Natural killer cell treated with Interleukin-12 subunit alpha and Interleukin-12 subunit beta and Interleukin-15 and Interleukin-18, amount 100 ng/mL, for 72 hours (primary cell): ENCODE measurements around the gene WDR33. TPM values are rescaled to one million over a fixed set of nuclear protein-coding genes. Genes with fewer than 3 reads are reported as not detected.
A peak's percentile ranks its signal among the peaks of the same experiment; 100 is the strongest.
"Not testable (repeated sequence)": the region's sequence is repeated elsewhere in the genome, so short reads cannot be mapped to it uniquely, and the experiment has no call there.

Source experiments
- ATAC-seq, 2 donors: fragments of 150-1000 bp; cut with Tn5 transposase in 1 of 2; sonication (Bioruptor Pico), chemical (Tn5 transposase) in 1 of 2; 2 replicates each; pipeline ENCODE4 v1.10.0; 2021
- DNase-seq: peaks from one replicate; pipeline ENCODE4 v3.0.0; 2022; ENCODE audit warnings: low spot score
- H3K27ac Mint-ChIP-seq, 2 donors: 1 replicate in 1 of 2; 2 replicates in 1 of 2; pipeline ENCODE4 v1.8.0; 2022; ENCODE audit warnings: mixed read lengths in 2 of 2, mild to moderate bottlenecking in 1 of 2, moderate library complexity in 1 of 2
- H3K27me3 Mint-ChIP-seq, 2 donors: 1 replicate in 1 of 2; 2 replicates in 1 of 2; pipeline ENCODE4 v1.8.0; 2022; ENCODE audit warnings: mixed read lengths in 2 of 2
- H3K36me3 Mint-ChIP-seq: one replicate; pipeline ENCODE4 v1.8.0; 2022; ENCODE audit warnings: mixed read lengths
- H3K4me1 Mint-ChIP-seq, 2 donors: 1 replicate in 1 of 2; 2 replicates in 1 of 2; pipeline ENCODE4 v1.8.0; 2022; ENCODE audit warnings: low read depth in 2 of 2, mixed read lengths in 2 of 2, mild to moderate bottlenecking in 1 of 2
- H3K4me3 Mint-ChIP-seq: one replicate; pipeline ENCODE4 v1.8.0; 2022; ENCODE audit warnings: mixed read lengths
- H3K9me3 Mint-ChIP-seq: 2 replicates; pipeline ENCODE4 v1.8.0; 2022; ENCODE audit warnings: mixed read lengths
- total RNA-seq, 2 donors: library from RNA; stranded (reverse); gene quantifications; one replicate each; pipeline ENCODE4 v1.2.3, GENCODE V29; 2022

WDR33 gene
- total RNA-seq, 2 donors from 2014 or later = 70.6 to 85.3 TPM

GRCh38 chr2:127794901-127795300 is 16.1 kb downstream of the WDR33 start:
- H3K36me3 Mint-ChIP-seq, DNase-seq, H3K9me3 Mint-ChIP-seq, H3K27me3 Mint-ChIP-seq, ATAC-seq, H3K4me3 Mint-ChIP-seq, H3K27ac Mint-ChIP-seq: not testable (repeated sequence)
- peaks cover 40% of the 10 kb centered on the region in 2 donors for H3K4me1 Mint-ChIP-seq

DNA sequence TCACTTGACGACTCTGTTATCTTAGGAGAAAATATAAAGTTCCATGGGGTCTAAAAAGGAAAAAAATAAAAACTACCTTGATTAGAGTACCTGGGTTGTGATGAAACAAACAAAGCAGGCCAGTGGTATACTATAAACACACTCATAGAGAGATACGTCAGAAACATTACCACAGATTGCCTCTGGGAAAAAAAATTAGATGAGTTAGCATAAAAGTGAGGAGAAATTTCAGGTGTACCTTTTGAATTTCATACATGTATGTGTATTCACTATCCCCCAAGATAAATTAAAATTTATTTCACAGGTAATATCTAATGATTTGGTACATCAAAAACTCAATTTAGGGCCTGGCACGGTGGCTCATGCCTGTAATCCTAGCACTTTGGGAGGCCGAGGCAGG is 18.2 kb downstream of the WDR33 start:
- DNase-seq (no peak), ATAC-seq (no peak)
- peaks cover 30 to 33% of the 10 kb centered on the region in 2 donors for H3K4me1 Mint-ChIP-seq
- H3K4me3 Mint-ChIP-seq = no peak overlapping the region
- H3K36me3 Mint-ChIP-seq = no peaks in the 10 kb centered on the region
- H3K9me3 Mint-ChIP-seq = no peaks in the 10 kb centered on the region
- no peak overlapping the region for H3K27ac Mint-ChIP-seq
- H3K27me3 Mint-ChIP-seq = no peaks in the 10 kb centered on the region

DNA sequence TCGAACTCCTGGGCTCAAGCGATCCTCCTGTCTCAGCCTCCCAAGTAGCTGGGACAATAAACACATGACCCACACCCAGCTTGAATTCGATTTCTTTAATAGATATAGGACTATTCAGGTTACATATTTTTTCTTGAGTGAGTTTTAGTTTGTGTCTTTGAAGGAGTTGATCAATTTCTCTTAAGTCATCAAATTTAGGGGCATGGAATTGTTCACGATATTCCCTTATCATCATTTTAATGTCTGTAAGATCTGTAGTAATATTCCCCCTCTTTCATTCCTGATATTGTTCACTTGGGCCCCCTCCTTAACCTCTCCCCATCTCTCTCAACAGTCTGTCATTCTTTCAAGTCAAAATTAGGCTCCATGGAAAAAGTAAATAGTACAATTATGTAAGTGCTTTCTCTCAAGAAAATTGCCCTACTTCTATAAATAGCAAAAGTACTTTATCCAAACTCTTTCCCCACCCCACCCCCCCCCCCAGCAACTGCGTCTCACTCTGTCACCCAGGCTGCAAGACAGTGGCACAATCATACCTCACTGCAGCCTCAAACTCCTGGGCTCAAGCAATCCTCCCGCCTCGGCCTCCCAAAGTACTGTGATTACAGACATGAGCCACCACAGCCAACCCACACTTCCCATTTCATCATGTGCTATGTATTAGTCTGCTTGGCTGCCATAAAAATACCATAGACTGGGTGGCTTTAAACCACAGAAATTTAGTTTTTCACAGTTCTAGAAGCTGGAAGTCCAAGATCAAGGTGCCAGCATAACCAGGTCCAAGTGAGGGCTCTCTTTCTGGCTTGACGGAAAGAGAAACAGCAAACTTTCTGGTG is 20.1 kb downstream of the WDR33 start:
- H3K4me3 Mint-ChIP-seq = no peak overlapping the region
- peaks cover 20 to 21% of the 10 kb centered on the region in 2 donors for H3K4me1 Mint-ChIP-seq
- no peaks in the 10 kb centered on the region for H3K36me3 Mint-ChIP-seq
- H3K9me3 Mint-ChIP-seq = no peaks in the 10 kb centered on the region
- H3K27me3 Mint-ChIP-seq = no peaks in the 10 kb centered on the region
- DNase-seq (no peak), ATAC-seq (no peak)
- H3K27ac Mint-ChIP-seq = no peak overlapping the region

DNA sequence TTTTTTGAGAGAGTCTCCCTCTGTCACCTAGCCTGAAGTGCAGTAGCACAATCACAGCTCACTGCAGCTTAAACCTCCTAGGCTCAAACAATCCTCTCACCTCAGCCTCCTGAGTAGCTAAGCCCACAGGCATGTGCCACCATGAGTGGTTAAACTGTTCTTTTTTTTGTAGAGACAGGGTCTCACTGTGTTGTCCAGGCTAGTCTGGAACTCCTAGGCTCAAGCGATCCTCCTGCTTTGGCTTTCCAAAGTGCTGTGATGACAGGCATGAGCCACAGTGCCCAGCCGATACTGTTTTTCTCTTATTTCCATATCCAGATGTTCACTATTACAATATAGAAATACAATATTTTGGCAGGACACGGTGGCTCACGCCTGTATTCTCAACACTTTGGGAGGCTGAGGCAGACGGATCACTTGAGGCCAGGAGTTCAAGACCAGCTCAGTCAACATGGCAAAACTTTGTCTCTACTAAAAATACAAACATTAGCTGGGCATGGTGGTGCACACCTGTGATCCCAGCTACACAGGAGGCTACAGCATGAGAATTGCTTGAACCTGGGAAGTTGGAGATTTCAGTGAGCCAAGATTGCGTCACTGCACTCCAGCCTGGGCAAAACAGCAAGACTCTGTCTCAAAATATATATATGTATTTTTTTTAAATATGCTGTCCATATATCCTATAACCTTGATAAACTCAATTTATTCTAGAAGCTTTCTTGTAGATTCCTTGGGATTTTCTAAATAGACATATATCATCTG is 24.7 kb downstream of the WDR33 start:
- Mint-ChIP-seq H3K4me1 (peaks cover 14 to 18% of the 10 kb centered on the region in 2 donors), H3K9me3 (no peaks in the 10 kb centered on the region), H3K36me3 (no peaks in the 10 kb centered on the region), H3K27me3 (no peaks in the 10 kb centered on the region), H3K27ac (no peak overlapping the region), H3K4me3 (no peak overlapping the region)
- DNase-seq = no peak
- no peak for ATAC-seq

DNA sequence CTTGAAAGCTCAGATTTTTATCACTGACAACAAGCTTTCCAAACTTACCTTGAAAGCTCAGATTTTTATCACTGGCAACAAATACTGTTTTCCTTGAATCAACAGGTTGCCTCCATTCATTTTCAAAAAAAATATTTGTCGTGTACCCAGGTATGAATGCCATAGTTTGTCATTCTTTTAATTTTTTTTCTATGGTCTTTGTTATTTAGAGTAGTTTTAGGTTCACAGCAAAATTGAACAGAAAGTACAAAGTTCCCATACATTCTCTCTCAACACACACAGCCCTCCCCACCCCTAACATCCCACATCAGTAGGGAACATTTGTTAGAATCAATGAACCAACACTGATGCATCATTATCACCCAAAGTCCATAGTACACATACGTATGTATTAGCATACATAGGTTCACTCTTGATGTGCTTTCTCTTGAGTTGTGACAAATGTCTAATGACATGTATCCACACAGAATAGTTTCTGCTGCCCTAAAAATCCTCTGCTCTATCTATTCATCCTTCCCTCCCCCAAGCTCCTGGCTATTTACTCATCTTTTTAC is 25.9 kb downstream of the WDR33 start:
- H3K27ac Mint-ChIP-seq = no peak overlapping the region
- no peaks in the 10 kb centered on the region for H3K9me3 Mint-ChIP-seq

DNA sequence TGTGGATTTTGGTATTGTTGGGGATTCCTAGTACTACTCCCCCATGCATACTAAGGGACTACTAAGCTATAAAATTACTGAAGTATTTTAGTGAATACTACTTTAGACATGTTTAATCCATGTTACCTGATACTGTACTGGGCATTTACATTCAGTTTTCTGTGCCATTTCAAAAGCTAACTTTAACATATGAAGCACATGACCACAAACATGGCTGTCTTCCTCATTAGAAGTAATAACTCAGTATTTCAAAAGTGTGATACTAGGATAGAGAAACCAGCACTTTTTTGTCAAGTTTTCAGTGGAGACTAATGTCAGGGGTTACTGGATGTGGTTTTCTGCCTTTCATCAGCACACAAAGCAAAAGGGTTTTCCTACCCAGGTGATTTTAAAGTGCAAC is 27.9 kb downstream of the WDR33 start:
- Mint-ChIP-seq H3K27ac (no peak overlapping the region), H3K4me1 (peaks cover 20 to 25% of the 10 kb centered on the region in 2 donors), H3K36me3 (no peaks in the 10 kb centered on the region), H3K9me3 (no peaks in the 10 kb centered on the region), H3K4me3 (no peak overlapping the region), H3K27me3 (no peaks in the 10 kb centered on the region)
- ATAC-seq (no peak), DNase-seq (no peak)

More for the DNA sequence above, 25.9 kb downstream of the WDR33 start:
- H3K36me3 Mint-ChIP-seq = no peaks in the 10 kb centered on the region
- no peak overlapping the region for H3K4me3 Mint-ChIP-seq
- peaks cover 11 to 13% of the 10 kb centered on the region in 2 donors for H3K4me1 Mint-ChIP-seq
- DNase-seq = no peak
- no peaks in the 10 kb centered on the region for H3K27me3 Mint-ChIP-seq
- ATAC-seq = no peak

GRCh38 chr2:127778850-127779249 is 32.1 kb downstream of the WDR33 start:
- peaks cover 20 to 34% of the 10 kb centered on the region in 2 donors for H3K4me1 Mint-ChIP-seq
- peak overlapping the region; percentile 34 for H3K4me3 Mint-ChIP-seq
- peak overlapping the region in 1 of 2 donors; percentile 54 for H3K27ac Mint-ChIP-seq

DNA sequence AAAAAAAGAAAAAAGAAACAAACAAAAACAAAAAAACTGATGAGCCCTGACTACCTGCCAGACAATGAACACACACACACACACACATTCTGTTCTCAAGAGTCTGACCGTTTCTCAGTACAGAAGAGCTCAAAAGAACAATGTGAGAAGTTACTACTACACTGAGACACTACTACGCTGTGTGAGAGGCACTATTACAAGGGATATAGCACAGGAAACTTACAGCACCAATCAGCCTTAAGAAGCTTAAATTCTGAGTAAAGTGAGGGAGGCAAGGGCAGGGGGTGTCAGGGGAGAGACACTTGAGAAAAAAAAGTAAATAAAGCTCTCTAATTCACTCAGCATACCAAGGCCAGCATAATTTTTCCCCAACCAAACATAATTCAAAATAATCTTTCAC is 32.5 kb downstream of the WDR33 start:
- ATAC-seq (peak; percentile 31 to 56), DNase-seq (no peak)
- Mint-ChIP-seq H3K4me3 (peak overlapping the region; percentile 34), H3K9me3 (no peaks in the 10 kb centered on the region), H3K4me1 (peaks cover 20 to 34% of the 10 kb centered on the region in 2 donors), H3K27ac (peak overlapping the region in 1 of 2 donors; percentile 54), H3K36me3 (no peaks in the 10 kb centered on the region), H3K27me3 (no peaks in the 10 kb centered on the region)

More at GRCh38 chr2:127778850-127779249, 32.1 kb downstream of the WDR33 start:
- Mint-ChIP-seq H3K36me3 (no peaks in the 10 kb centered on the region), H3K27me3 (no peaks in the 10 kb centered on the region), H3K9me3 (no peaks in the 10 kb centered on the region)
- DNase-seq (no peak), ATAC-seq (no peak)

DNA sequence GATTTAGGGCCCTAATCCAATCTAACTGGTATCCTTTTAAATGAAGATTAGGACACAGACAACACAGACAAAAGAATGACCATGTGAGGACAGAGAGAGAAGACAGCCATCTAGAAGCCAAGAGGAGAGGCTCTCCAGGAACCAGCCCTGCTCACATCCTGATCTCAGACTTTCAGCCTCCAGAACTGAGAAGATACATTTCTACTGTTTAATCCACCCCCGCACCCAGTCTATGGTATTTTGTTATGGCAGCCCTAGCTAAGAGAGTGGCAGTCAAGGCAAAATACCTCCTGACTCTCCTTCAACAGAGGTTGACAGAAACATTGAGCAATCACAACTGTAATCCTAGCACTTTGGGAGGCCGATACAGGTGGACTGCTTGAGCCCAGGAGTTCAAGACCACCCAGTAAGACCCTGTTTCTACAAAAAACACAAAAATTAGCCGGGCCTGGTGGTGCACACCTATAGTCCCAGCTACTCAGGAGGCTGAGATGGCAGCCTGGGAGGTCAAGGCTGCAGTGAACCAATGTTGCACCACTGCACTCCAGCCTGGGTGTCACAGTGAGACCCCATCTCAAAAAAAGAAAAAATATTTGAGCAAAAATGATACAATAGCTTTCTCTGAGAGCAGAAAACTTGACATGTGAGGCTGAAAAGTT is 34.7 kb downstream of the WDR33 start:
- no peaks in the 10 kb centered on the region for H3K27me3 Mint-ChIP-seq
- H3K27ac Mint-ChIP-seq = no peak overlapping the region
- no peaks in the 10 kb centered on the region for H3K9me3 Mint-ChIP-seq
- H3K4me1 Mint-ChIP-seq = peaks cover 22 to 40% of the 10 kb centered on the region in 2 donors
- no peaks in the 10 kb centered on the region for H3K36me3 Mint-ChIP-seq
- H3K4me3 Mint-ChIP-seq = no peak overlapping the region
- ATAC-seq (no peak), DNase-seq (no peak)

DNA sequence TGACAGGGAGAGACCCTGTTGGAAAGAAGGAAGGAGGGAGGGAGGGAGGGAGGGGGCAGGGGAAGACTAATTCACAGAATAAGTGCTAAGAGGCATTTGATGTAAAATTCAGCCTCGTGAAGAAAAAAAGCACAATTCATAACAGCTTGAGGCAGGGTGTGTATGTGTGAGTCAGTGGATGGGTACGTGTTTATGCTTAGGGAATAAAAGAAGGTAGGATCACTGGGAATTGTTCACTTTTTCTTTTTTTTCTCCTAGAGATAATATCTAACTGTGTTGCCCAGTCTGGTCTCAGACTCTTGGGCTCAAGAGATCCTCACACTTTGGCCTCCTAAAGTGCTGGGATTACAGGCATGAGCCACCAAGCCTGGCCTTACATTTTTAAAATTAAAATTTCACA is 39.2 kb downstream of the WDR33 start:
- H3K36me3 Mint-ChIP-seq = peaks cover 12% of the 10 kb centered on the region
- no peaks in the 10 kb centered on the region for H3K9me3 Mint-ChIP-seq
- no peak overlapping the region for H3K27ac Mint-ChIP-seq

DNA sequence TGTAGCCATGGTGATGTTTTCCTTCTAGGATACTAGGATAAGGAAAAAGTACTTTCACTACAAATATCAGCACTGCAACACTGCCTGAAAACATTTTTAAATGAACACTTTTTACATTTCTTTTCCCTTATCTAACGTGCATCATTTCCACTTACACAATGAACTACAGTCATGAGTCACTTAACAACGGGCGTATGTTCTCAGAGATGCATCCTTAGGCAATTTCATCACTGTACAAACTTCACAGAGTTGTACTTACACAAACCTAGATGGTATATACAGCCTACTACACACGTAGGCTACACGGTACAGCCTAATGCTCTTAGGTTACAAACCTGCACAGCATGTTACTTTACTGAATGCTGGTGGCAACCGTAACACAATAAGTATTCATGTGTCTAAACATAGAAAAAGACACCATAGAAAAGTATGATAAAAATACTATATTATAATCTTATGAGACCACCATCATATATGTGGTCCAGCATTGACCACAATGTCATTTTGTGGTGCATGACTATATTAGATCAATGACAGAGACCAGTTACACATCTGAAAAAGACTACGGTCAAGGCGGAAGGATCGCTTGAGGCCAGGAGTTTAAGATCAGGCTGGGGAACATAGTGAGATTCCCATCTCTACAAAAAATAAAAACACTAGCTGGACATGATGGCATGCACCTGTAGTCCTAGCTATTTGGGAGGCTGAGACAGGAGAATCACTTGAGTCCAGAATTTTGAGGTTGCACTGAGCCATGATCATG is 39.8 kb downstream of the WDR33 start:
- Mint-ChIP-seq H3K27ac (no peak overlapping the region), H3K4me3 (no peak overlapping the region), H3K27me3 (no peaks in the 10 kb centered on the region), H3K9me3 (no peaks in the 10 kb centered on the region), H3K36me3 (peaks cover 17% of the 10 kb centered on the region), H3K4me1 (peaks cover 18 to 29% of the 10 kb centered on the region in 2 donors)
- ATAC-seq = no peak
- DNase-seq = no peak

More for the DNA sequence above, 39.2 kb downstream of the WDR33 start:
- ATAC-seq (no peak), DNase-seq (no peak)
- Mint-ChIP-seq H3K4me1 (peaks cover 22 to 31% of the 10 kb centered on the region in 2 donors), H3K27me3 (no peaks in the 10 kb centered on the region), H3K4me3 (no peak overlapping the region)

- ATAC-seq, DNase-seq, H3K27ac Mint-ChIP-seq, H3K9me3 Mint-ChIP-seq, H3K27me3 Mint-ChIP-seq, H3K4me3 Mint-ChIP-seq: not testable (repeated sequence)
- Mint-ChIP-seq H3K4me1 (peaks cover 14 to 23% of the 10 kb centered on the region in 2 donors), H3K36me3 (peaks cover 17% of the 10 kb centered on the region)
Observed at GRCh38 chr2:127770534-127770933, 40.4 kb downstream of the WDR33 start.

GRCh38 chr2:127769587-127769986 is 41.4 kb downstream of the WDR33 start:
- Mint-ChIP-seq H3K27ac (no peak overlapping the region), H3K36me3 (peaks cover 21% of the 10 kb centered on the region), H3K4me1 (peaks cover 14 to 21% of the 10 kb centered on the region in 2 donors), H3K9me3 (no peaks in the 10 kb centered on the region), H3K4me3 (no peak overlapping the region), H3K27me3 (no peaks in the 10 kb centered on the region)
- DNase-seq (no peak), ATAC-seq (no peak)
